GM12874 (cell line): ENCODE data around the gene ISM2.

Experiments used
- TF ChIP-seq, protein P1 (sequence below): IDR thresholded peaks from 2 replicates; pipeline ENCODE4 v1.5.1; 2011; ENCODE audit warnings: low read depth, mild to moderate bottlenecking, control low read depth, low read length, moderate library complexity; ENCODE audit not compliant: insufficient read depth

Gene ISM2

DNA sequence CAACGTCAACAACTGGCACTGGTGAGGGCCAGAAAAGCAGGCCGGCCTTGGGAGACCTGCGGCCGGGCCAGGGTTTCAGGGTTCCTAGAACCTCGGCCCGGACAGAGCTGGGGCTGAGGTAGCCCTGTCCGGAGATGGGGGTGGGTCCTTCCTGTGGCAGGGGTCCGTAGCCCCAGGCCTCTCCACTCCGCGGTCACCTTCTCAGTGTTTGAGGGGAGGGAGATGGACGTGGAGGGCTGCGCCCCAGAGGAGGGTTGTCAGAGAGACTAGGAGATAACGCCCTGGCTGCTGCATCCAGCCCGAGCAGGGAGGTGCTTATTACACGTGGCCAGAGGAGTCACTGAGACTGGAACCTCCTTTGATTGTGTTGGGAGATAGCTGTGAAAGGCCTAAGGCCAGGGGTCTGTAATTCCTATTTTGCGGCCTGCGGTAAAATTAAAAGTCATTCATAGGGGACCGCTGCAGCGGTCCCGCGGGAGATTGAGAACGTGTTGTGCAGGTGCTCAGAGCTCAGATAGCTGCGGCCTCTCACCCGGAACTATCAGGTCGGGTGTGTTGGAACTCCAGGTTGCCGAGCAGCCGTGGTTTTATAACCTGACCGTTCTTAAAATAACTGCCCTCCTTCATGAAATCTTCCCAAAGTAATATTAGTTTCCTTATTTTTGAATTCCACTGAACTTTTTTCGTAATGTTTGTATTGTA is 40.2 kb downstream of the ISM2 start:
- TF ChIP-seq, protein P1, sequence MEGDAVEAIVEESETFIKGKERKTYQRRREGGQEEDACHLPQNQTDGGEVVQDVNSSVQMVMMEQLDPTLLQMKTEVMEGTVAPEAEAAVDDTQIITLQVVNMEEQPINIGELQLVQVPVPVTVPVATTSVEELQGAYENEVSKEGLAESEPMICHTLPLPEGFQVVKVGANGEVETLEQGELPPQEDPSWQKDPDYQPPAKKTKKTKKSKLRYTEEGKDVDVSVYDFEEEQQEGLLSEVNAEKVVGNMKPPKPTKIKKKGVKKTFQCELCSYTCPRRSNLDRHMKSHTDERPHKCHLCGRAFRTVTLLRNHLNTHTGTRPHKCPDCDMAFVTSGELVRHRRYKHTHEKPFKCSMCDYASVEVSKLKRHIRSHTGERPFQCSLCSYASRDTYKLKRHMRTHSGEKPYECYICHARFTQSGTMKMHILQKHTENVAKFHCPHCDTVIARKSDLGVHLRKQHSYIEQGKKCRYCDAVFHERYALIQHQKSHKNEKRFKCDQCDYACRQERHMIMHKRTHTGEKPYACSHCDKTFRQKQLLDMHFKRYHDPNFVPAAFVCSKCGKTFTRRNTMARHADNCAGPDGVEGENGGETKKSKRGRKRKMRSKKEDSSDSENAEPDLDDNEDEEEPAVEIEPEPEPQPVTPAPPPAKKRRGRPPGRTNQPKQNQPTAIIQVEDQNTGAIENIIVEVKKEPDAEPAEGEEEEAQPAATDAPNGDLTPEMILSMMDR: no peak

DNA sequence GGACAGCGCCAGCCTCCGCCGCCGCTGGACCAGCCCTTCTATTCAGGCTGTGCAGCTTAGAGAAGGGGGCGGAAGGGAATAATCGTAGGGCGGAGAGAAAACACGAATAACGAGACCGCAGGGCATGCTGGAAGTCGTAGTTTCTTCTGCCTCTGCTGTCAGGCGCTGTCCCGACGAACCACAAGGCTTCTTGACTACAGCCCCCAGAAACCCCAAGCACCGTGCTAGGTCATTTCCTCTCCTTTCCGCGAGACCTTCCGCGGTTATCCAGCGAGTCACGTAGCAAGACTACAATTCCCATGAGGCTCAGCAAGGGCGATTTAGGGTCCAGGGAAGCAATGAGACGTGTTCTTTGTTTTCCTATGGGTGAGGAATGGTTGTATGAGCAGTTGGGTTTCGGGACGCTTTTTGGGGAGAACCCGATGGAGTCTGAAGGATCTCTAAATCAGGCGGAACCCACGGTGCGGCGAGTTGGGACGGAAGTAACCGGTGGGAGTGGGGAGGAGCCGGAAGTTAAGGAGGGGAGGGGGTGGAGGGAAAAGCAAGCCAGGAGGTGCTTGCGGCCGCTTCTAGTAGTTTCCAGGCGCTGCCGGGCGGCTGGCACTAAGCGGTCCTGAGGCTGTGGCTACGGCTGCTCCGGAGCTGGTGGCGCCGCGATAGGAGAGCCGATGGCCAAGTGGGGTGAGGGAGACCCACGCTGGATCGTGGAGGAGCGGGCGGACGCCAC is 40.9 kb downstream of the ISM2 start, which contains the start of the genes AHSA1 and VIPAS39:
Gene AHSA1 (plus strand): TSS at position 572 of the 727 bp plus-strand sequence. CDS start 97 bp downstream, at position 669.
Gene VIPAS39 (minus strand): TSS at position 80 of the 727 bp plus-strand sequence. CDS start 3,499 bp downstream, outside the sequence.
- TF ChIP-seq, protein P1: no peak

DNA sequence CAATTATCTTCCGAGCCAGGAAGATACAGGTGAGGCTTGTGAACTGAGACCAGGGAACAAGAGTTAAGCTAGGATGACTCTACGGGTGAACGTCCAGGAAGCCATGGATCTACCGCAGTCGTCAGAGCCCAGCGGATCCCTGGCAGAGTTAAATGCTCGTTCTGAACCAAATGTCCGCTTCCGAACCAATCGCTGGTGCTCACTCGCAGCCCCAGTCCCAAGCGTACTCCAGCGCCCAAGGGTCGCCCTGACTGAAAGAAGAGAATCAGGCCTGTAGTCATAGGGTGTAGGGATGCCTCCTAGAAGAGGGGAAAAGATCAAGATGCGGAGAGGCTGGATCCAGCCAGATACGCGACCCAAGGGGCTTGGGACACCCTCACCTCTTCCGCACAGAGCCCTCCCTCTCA is 41.5 kb downstream of the ISM2 start:
- TF ChIP-seq, protein P1: no peak

DNA sequence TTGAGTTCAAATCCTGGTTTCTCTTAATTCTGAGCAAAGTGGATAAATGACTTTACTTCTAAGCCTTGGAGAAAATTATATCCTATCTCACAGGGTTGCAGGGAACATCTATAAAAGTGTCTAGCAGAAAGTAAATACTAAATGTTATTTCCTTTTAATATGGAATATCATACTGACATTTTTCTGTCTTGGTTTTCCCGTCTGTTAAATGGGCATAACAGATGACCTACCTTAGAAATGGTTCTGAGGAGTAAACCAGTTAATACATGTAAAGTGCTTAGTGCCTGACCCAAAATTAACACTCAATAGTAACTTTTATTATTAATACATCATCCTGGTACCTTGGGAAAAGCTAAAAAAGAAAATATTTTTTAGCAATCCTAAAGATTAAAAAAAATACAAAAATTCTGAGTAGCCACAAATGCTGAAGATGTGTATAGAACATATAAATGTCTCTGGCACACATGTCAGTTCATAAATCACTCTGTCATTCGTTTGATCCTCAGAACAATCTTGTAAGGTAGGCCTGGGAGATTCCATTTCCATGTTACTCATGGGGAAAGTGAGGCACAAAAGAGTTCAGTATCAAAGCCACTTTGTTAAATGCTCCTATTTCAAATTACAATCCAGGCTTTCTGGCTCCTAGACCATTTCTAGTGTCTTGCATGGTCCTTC is 42.5 kb downstream of the ISM2 start:
- TF ChIP-seq, protein P1: no peak

DNA sequence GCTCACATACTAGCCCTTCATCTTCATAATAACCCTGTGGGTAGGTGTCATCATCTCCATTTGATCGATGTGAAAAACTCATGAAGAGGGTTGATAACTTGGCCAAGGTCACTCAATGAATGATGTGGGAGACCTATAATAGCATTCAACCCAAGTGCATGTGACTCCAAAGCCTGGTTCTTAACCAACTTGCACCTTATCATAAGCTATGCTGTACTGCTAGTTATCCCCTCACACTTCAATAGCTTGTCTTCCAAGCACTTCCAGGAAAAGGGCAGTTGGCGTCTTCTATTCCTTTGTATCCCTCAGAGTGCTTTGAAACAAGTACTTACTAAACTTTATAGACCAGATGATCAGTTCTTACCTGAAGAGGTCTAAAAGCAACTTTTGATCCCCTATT is 56.4 kb downstream of the ISM2 start:
- TF ChIP-seq, protein P1: no peak

DNA sequence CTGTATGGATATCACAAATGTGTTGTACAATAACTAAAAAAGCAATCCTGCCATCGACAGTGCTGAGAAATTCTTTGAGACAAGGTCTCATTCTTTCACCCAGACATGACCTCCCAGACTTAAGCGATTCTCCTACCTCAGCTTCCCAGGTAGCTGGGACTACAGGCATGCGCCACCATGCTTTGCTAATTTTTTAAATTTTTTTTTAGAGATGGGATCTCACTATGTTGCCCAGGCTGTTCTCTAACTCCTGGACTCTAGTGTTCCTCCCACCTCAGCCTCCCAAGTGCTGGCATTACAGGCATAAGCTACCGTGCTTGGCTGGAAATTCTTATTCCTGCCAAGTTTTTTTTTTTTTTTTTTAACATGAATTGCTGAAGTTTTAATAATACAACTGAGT is 58.8 kb downstream of the ISM2 start:
- TF ChIP-seq, protein P1: no peak

DNA sequence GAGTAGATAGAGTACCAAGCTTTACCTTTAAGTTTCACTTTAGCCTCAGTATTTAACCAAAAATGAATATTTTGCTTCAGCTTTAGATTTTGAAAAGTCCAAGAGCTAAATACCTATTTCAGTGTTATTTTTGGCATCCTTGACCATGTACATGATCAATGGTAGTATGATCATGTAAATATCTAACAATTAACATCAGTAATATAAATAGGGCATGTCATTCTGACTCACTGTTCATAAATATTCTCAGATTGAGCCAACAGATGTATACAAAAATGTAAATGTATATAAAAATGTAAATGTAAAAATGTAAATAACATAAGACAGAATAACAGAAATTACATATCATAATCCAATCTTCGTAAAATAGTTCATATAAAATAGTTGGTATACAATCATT is 60.0 kb downstream of the ISM2 start:
- TF ChIP-seq, protein P1: no peak
